ENCODE data around the gene FBH1. TPM values are rescaled to one million over a fixed set of nuclear protein-coding genes. Genes with fewer than 3 reads are reported as not detected.

FBH1 gene
- total RNA-seq, 2 experiments from 2014 or later = 52.2 to 55.3 TPM

- POLR2A ChIA-PET = no interaction called here
These were observed 75.2 kb downstream of the FBH1 start for GRCh38 chr10:5965266-5965665.

GRCh38 chr10:5968037-5968680 lies 78.1 kb downstream of the FBH1 start:
- POLR2A ChIA-PET = no interaction called here
- CTCF ChIA-PET = no interaction called here

More at GRCh38 chr10:5965266-5965665, 75.2 kb downstream of the FBH1 start:
- CTCF ChIA-PET = no interaction called here

- CTCF ChIA-PET = no interaction called here
- POLR2A ChIA-PET = no interaction called here
These were observed 78.8 kb downstream of the FBH1 start for GRCh38 chr10:5968681-5969453.

GRCh38 chr10:5970066-5970465 lies 80.0 kb downstream of the FBH1 start:
- ChIA-PET CTCF (no interaction called here), POLR2A (no interaction called here)

GRCh38 chr10:5970527-5970926 lies 80.5 kb downstream of the FBH1 start:
- CTCF ChIA-PET = no interaction called here
- POLR2A ChIA-PET = no interaction called here

GRCh38 chr10:5971315-5971832 lies 81.3 kb downstream of the FBH1 start:
- POLR2A ChIA-PET = no interaction called here
- CTCF ChIA-PET = interaction anchor here (0.9 kb wide), 1 partner anchor 153 kb away, joined by 3 read pairs; no protein-coding TSS in a partner anchor

- POLR2A ChIA-PET = no interaction called here
- CTCF ChIA-PET = interaction anchor here (0.9 kb wide), 1 partner anchor 153 kb away, joined by 3 read pairs; no protein-coding TSS in a partner anchor
These were observed 81.8 kb downstream of the FBH1 start for GRCh38 chr10:5971886-5972285.

- ChIA-PET POLR2A (no interaction called here), CTCF (no interaction called here)
These were observed 83.0 kb downstream of the FBH1 start for GRCh38 chr10:5973069-5973468.

GRCh38 chr10:5975641-5976473 lies 85.8 kb downstream of the FBH1 start:
- ChIA-PET CTCF (interaction anchor here (0.7 to 1.0 kb wide), 5 partner anchors 27 to 226 kb away, joined by 3 to 5 read pairs (median 3); partner anchors contain the start of gene GDI2), POLR2A (interaction anchor here (0.7 to 2.0 kb wide), 10 partner anchors 11 to 162 kb away, joined by 3 to 13 read pairs (median 4); partner anchors contain the start of genes ANKRD16 and FBH1)

- ChIA-PET CTCF (interaction anchor here (0.8 to 1.2 kb wide), 6 partner anchors 23 to 225 kb away, joined by 3 to 5 read pairs (median 3); partner anchors contain the start of gene GDI2), POLR2A (interaction anchor here (0.6 to 2.0 kb wide), 12 partner anchors 11 to 623 kb away, joined by 3 to 13 read pairs (median 4); partner anchors contain the start of genes ANKRD16, FBH1 and IL2RA)
These were observed 86.7 kb downstream of the FBH1 start for GRCh38 chr10:5976512-5977470.

GRCh38 chr10:5977471-5978229 lies 87.6 kb downstream of the FBH1 start, which contains the start of gene IL15RA:
Gene IL15RA, minus strand, starts transcription at chr10:5977543. Its CDS starts 51 bp downstream, at chr10:5977492.
- CTCF ChIA-PET = interaction anchor here (1.1 to 1.2 kb wide), 2 partner anchors 22 to 33 kb away, joined by 3 read pairs; no protein-coding TSS in a partner anchor
- POLR2A ChIA-PET = interaction anchor here (0.6 to 2.0 kb wide), 6 partner anchors 23 to 106 kb away, joined by 3 to 13 read pairs (median 6); partner anchors contain the start of genes ANKRD16, FBH1 and IL2RA

- ChIA-PET POLR2A (interaction anchor here (0.6 kb wide), 1 partner anchor 36 kb away, joined by 6 read pairs; no protein-coding TSS in a partner anchor), CTCF (interaction anchor here (0.7 to 1.1 kb wide), 2 partner anchors 33 to 295 kb away, joined by 3 read pairs; no protein-coding TSS in a partner anchor)
These were observed 88.1 kb downstream of the FBH1 start for GRCh38 chr10:5978230-5978489.

GRCh38 chr10:5981529-5981928 lies 91.5 kb downstream of the FBH1 start:
- POLR2A ChIA-PET = interaction anchor here (0.7 kb wide), 1 partner anchor 138 kb away, joined by 4 read pairs; no protein-coding TSS in a partner anchor

GRCh38 chr10:5983774-5984173 lies 93.7 kb downstream of the FBH1 start:
- ChIA-PET CTCF (no interaction called here), POLR2A (no interaction called here)

More at GRCh38 chr10:5981529-5981928, 91.5 kb downstream of the FBH1 start:
- CTCF ChIA-PET = no interaction called here

GRCh38 chr10:5985029-5985428 lies 95.0 kb downstream of the FBH1 start:
- POLR2A ChIA-PET = no interaction called here

More at GRCh38 chr10:5985029-5985428, 95.0 kb downstream of the FBH1 start:
- CTCF ChIA-PET = no interaction called here

Measured in activated CD8-positive, alpha-beta memory T cell treated with anti-CD3 and anti-CD28 coated beads for 36 hours (primary cell).